Naive thymus-derived CD4-positive, alpha-beta T cell (primary cell): ENCODE measurements around the gene TEX22. TPM values are rescaled to one million over a fixed set of nuclear protein-coding genes. Genes with fewer than 3 reads are reported as not detected.

Experiments
- ATAC-seq: fragments of 150-1000 bp; cut with Tn5 transposase; 2 replicates; pipeline ENCODE4 v1.10.0; 2021; ENCODE audit warnings: mild to moderate bottlenecking, moderate library complexity
- CTCF ChIA-PET: fragments of 350-600 bp; sonication (Branson Sonifier 250); formaldehyde crosslinking; loops from one replicate; lab custom pipeline; 2021; ENCODE audit warnings: antibody characterized with exemption; lab: Charles Lee
- POLR2A ChIA-PET: fragments of 350-600 bp; sonication (Branson Sonifier 250); formaldehyde crosslinking; loops from one replicate; lab custom pipeline; 2021; ENCODE audit warnings: antibody characterized with exemption, inconsistent platforms; lab: Charles Lee
- DNase-seq, 9 donors: peaks; one replicate each; pipeline versions ENCODE4 v3.0.0 to v3.0.0-alpha.2; 2020 to 2022; ENCODE audit warnings: mixed read lengths in 1 of 9
- H3K27ac ChIP-seq: one replicate; pipeline ENCODE4 v1.7.0; 2013; ENCODE audit warnings: mild to moderate bottlenecking, low read depth, low read length, moderate library complexity
- H3K27me3 ChIP-seq, 2 donors: one replicate each; pipeline ENCODE4 v1.7.0; 2013; ENCODE audit warnings: low read length in 2 of 2, mild to moderate bottlenecking in 2 of 2, moderate library complexity in 2 of 2; ENCODE audit not compliant: control insufficient read depth in 2 of 2, insufficient read depth in 2 of 2
- H3K36me3 ChIP-seq, 3 experiments: 1 replicate in 2 of 3; 2 replicates in 1 of 3; pipeline ENCODE4 v1.7.0; 2013; ENCODE audit warnings: low read length in 3 of 3, mild to moderate bottlenecking in 3 of 3, moderate library complexity in 1 of 3; ENCODE audit not compliant: insufficient read depth in 3 of 3, control insufficient read depth in 2 of 3
- H3K4me1 ChIP-seq, 2 donors: one replicate each; pipeline ENCODE4 v1.7.0; 2013; ENCODE audit warnings: low read length in 2 of 2, mild to moderate bottlenecking in 2 of 2, moderate library complexity in 1 of 2; ENCODE audit not compliant: control insufficient read depth in 2 of 2, insufficient read depth in 2 of 2
- H3K4me3 ChIP-seq: 2 replicates; pipeline ENCODE4 v1.7.0; 2013; ENCODE audit warnings: mild to moderate bottlenecking, low read length
- H3K9me3 ChIP-seq, 3 experiments: 1 replicate in 2 of 3; 2 replicates in 1 of 3; pipeline ENCODE4 v1.7.0; 2013; ENCODE audit warnings: low read length in 3 of 3; ENCODE audit not compliant: control insufficient read depth in 2 of 3
- H3K27ac Mint-ChIP-seq, 9 donors: one replicate each; pipeline ENCODE4 v1.8.0; 2020 to 2022; ENCODE audit warnings: mixed read lengths in 9 of 9, mild to moderate bottlenecking in 8 of 9, moderate library complexity in 5 of 9, inconsistent platforms in 2 of 9
- H3K27me3 Mint-ChIP-seq, 5 donors: one replicate each; pipeline ENCODE4 v1.8.0; 2021 to 2022; ENCODE audit warnings: mixed read lengths in 5 of 5, mild to moderate bottlenecking in 1 of 5
- H3K36me3 Mint-ChIP-seq, 5 donors: one replicate each; pipeline ENCODE4 v1.8.0; 2020 to 2022; ENCODE audit warnings: mixed read lengths in 5 of 5, mild to moderate bottlenecking in 3 of 5, inconsistent platforms in 1 of 5
- H3K4me1 Mint-ChIP-seq, 7 donors: one replicate each; pipeline ENCODE4 v1.8.0; 2020 to 2022; ENCODE audit warnings: mixed read lengths in 7 of 7, mild to moderate bottlenecking in 3 of 7, inconsistent platforms in 1 of 7
- H3K4me3 Mint-ChIP-seq, 10 donors: one replicate each; pipeline ENCODE4 v1.8.0; 2020 to 2022; ENCODE audit warnings: mild to moderate bottlenecking in 10 of 10, mixed read lengths in 10 of 10, moderate library complexity in 6 of 10, inconsistent platforms in 2 of 10
- H3K9me3 Mint-ChIP-seq, 11 donors: one replicate each; pipeline ENCODE4 v1.8.0; 2020 to 2022; ENCODE audit warnings: mixed read lengths in 11 of 11, mild to moderate bottlenecking in 4 of 11, inconsistent platforms in 1 of 11, moderate library complexity in 1 of 11
- intact Hi-C, 2 donors: fragments of 100-400 bp; cut with micrococcal nuclease; formaldehyde crosslinking; loops; one replicate each; pipeline ENCODE4 v1.15.1; 2023
- polyA plus RNA-seq, 2 donors: library from polyadenylated mRNA; unstranded; fragments of 300-500 nt; fragmentation: Illumina TruSeq; gene quantifications; one replicate each; pipeline ENCODE4 v1.2.3, GENCODE V29; 2021
- total RNA-seq, 6 experiments: library from RNA in 5 of 6; stranded (reverse) in 5 of 6; gene quantifications; 1 replicate in 5 of 6; 2 replicates in 1 of 6; pipeline ENCODE4 v1.2.3 and lab custom pipeline; 2021 to 2026

TEX22 gene
- total and polyA plus RNA-seq, 7 experiments from 2014 or later, result 0.21 to 10.5 (median 2.4) TPM

DNA sequence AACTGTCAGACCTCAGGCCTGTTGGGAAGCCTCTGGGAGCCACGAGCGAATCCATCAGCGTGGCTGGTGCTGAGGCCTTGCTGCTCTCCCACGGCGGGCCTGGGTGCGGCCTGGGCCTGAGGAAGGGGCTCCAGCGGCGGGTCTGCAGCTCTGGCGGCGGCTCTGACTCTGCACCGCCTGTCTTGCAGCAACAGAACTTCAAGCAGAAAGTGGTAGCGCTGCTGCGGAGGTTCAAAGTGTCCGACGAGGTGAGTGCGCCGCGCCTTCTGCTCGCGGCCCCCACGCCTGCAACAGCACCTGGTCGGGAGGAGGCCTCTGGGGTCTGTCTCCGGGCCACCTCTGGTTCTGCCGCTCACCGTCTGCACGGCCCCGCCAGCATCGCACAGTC is 28.7 kb upstream of the TEX22 start:
- peaks cover 0 to 4% (median 3%) of the 10 kb centered on the region in 5 donors for H3K36me3 Mint-ChIP-seq
- ATAC-seq, result no peak
- POLR2A ChIA-PET, result no interaction called here

DNA sequence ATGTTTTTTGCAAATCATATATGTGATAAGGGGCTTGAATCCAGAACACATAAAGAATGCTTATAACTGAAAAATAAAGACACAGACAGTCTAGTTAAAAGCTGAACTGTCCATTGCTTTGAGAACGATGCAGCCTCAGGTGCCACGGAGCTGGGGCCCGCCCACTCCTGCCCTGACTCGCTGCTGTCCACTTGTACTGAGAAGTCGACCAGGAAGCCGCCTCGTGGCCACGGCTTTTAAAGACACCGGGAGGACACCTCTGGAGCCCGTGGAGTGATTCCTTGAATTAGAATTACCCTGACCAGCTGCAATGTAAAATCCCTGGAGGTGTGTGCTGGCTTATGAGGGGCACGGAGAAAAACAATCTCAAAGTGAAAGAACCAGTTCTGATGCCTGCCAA is 23.9 kb upstream of the TEX22 start:
- Mint-ChIP-seq H3K9me3 (no peaks in the 10 kb centered on the region), H3K4me1 (peaks cover 10 to 15% (median 13%) of the 10 kb centered on the region in 7 donors), H3K27me3 (no peaks in the 10 kb centered on the region), H3K27ac (no peak overlapping the region), H3K4me3 (no peak overlapping the region), H3K36me3 (peaks cover 0 to 5% (median 4%) of the 10 kb centered on the region in 5 donors)
- ChIA-PET CTCF (no interaction called here), POLR2A (no interaction called here)
- DNase-seq (no peak), ATAC-seq (no peak)
- peaks cover 0 to 5% (median 0%) of the 10 kb centered on the region in 3 experiments for H3K36me3 ChIP-seq
- no peak overlapping the region for H3K27ac ChIP-seq
- no peaks in the 10 kb centered on the region for H3K4me1 ChIP-seq
- intact Hi-C loops, result no loop called here
- no peak overlapping the region for H3K4me3 ChIP-seq
- H3K27me3 ChIP-seq, result no peaks in the 10 kb centered on the region
- no peaks in the 10 kb centered on the region for H3K9me3 ChIP-seq

More for the DNA sequence above, 28.7 kb upstream of the TEX22 start:
- Mint-ChIP-seq H3K27me3 (no peaks in the 10 kb centered on the region), H3K4me1 (peaks cover 2 to 8% (median 5%) of the 10 kb centered on the region in 7 donors), H3K27ac (peak overlapping the region in 1 of 9 donors; percentile 25), H3K4me3 (no peak overlapping the region), H3K9me3 (no peaks in the 10 kb centered on the region)
- Histone ChIP-seq H3K4me1 (peaks cover 5 to 6% of the 10 kb centered on the region in 2 donors), H3K36me3 (peaks cover 0 to 28% (median 0%) of the 10 kb centered on the region in 3 experiments), H3K27ac (no peak overlapping the region), H3K27me3 (no peaks in the 10 kb centered on the region), H3K9me3 (no peaks in the 10 kb centered on the region), H3K4me3 (no peak overlapping the region)
- intact Hi-C loops, result loop anchor here (1.0 to 2.0 kb wide), 5 partner anchors 45 to 159 kb away; no protein-coding TSS in a partner anchor
- CTCF ChIA-PET, result interaction anchor here (0.9 to 2.7 kb wide), 6 partner anchors 12 to 159 kb away, joined by 3 to 56 read pairs (median 5); partner anchors contain the start of gene TEDC1
- no peak for DNase-seq

DNA sequence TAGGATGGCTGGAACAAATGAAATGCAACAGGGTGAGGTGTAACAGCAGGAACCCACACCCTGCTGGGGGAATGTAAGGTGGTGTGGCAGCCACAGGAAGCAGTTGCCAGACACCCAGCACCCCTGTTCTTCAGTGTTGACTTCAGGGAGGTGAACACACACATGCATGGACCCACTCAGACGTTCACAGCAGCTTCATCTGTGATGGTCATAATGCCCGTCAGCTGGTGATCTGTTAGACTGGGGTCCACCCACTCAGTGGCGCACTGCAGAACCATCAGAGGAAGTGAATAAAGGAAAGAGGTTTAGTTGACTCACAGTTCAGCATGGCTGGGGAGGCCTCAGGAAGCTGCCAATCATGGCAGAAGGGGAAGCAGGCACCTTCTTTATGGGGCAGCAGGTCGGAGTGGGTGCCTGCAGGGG is 22.7 kb upstream of the TEX22 start:
- H3K27ac Mint-ChIP-seq, result peak overlapping the region in 7 of 9 donors; percentile 3 to 90 (median 60)
- H3K27me3 Mint-ChIP-seq, result no peaks in the 10 kb centered on the region
- peak in 1 of 9 donors; percentile 44 for DNase-seq
- POLR2A ChIA-PET, result no interaction called here
- CTCF ChIA-PET, result interaction anchor here (1.2 kb wide), 1 partner anchor 114 kb away, joined by 5 read pairs; no protein-coding TSS in a partner anchor
- Histone ChIP-seq H3K9me3 (no peaks in the 10 kb centered on the region), H3K4me1 (no peaks in the 10 kb centered on the region), H3K27me3 (no peaks in the 10 kb centered on the region), H3K27ac (no peak overlapping the region), H3K4me3 (no peak overlapping the region), H3K36me3 (peaks cover 0 to 2% (median 0%) of the 10 kb centered on the region in 3 experiments)
- H3K36me3 Mint-ChIP-seq, result peaks cover 0 to 5% (median 3%) of the 10 kb centered on the region in 5 donors
- ATAC-seq, result peak; percentile 68
- H3K4me3 Mint-ChIP-seq, result peak overlapping the region in 2 of 10 donors; percentile 2 to 56
- peaks cover 10 to 14% (median 12%) of the 10 kb centered on the region in 7 donors for H3K4me1 Mint-ChIP-seq
- intact Hi-C loops, result no loop called here
- H3K9me3 Mint-ChIP-seq, result no peaks in the 10 kb centered on the region

DNA sequence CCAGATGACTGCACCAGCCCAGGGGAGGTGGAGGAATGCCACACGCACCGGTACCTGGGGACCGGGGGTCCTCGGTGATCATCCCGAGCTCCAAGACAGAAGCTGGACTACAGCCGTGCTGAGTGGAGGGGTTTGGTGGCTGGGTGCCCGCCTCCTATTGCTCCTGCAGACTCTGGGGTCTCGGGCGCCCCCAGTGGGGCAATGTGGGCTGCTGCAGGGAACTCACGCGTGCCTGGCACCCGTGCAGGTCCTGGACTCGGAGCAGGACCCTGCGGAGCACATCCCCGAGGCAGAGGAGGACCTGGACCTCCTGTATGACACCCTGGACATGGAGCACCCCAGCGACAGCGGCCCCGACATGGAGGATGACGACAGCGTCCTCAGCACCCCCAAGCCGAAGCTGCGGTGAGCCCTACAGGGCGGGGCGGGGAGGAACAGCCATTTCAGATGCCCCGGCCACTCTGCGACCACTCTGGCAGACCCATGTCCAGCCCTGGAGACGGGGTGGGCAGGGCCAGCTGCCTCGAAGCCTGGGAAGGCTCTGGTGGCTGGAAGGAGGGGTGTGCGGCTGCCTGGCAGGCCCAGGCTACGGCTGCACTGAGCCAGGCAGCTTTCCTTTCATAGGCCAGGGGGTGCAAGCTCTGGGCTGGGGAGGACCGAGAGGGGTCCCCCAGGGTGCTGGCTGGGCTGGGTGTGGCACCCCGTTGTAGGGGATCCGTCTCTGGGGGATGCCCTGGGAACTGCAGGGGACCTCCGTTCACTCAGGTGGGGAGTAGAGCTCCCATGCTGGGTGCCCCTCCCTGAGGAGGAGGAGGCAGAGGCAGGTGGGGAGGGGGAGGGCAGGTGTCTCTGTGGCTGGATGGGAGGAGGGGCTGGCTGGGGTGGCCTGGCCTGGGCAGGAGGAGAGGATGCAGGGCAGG is 21.6 kb upstream of the TEX22 start:
- Mint-ChIP-seq H3K4me3 (no peak overlapping the region), H3K27me3 (no peaks in the 10 kb centered on the region), H3K9me3 (no peaks in the 10 kb centered on the region), H3K27ac (no peak overlapping the region), H3K4me1 (peaks cover 5 to 12% (median 8%) of the 10 kb centered on the region in 7 donors), H3K36me3 (peaks cover 0 to 5% (median 0%) of the 10 kb centered on the region in 5 donors)
- no peaks in the 10 kb centered on the region for H3K4me1 ChIP-seq
- ChIA-PET CTCF (interaction anchor here (1.2 kb wide), 1 partner anchor 113 kb away, joined by 5 read pairs; no protein-coding TSS in a partner anchor), POLR2A (no interaction called here)
- no peak for DNase-seq
- no peaks in the 10 kb centered on the region for H3K27me3 ChIP-seq
- no peak for ATAC-seq
- intact Hi-C loops, result no loop called here
- H3K36me3 ChIP-seq, result peaks cover 0 to 7% (median 0%) of the 10 kb centered on the region in 3 experiments
- no peaks in the 10 kb centered on the region for H3K9me3 ChIP-seq
- no peak overlapping the region for H3K27ac ChIP-seq
- no peak overlapping the region for H3K4me3 ChIP-seq

DNA sequence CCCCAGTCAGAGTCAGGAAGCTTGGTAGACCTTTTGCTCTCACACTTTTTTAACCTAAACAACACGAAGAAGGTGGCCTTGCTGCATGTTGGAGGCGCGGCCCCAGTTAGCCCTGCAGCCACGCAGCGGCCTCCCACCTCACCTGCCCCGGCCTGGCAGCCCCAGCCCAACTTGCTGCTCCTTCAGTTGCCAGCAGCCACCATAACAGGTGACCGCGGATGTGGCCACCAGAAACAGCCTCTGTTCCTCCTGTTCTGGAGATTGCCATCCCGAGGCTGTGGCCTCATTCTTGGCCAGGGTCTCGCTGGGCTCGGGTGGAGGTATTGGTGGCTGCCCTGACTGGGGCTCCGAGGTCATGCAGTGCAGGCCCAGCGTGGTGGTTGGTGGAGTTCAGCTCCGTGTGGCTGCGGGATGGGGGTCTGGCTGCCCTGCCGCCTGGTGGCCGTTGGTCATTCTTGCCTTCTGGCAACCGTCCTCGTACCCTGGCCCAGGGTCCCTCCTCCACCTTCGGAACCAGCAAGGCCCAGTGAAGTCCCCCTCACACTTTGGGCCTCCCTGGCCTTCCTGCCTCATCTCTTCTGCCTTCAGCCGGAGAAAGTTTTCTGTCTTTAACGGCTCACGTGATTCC is 20.7 kb upstream of the TEX22 start:
- peaks cover 0 to 5% (median 0%) of the 10 kb centered on the region in 5 donors for H3K36me3 Mint-ChIP-seq
- H3K4me3 Mint-ChIP-seq, result no peak overlapping the region
- no peak overlapping the region for H3K27ac ChIP-seq
- no peaks in the 10 kb centered on the region for H3K9me3 ChIP-seq
- peaks cover 5 to 12% (median 8%) of the 10 kb centered on the region in 7 donors for H3K4me1 Mint-ChIP-seq
- H3K9me3 Mint-ChIP-seq, result no peaks in the 10 kb centered on the region
- ATAC-seq, result no peak
- DNase-seq, result no peak
- H3K36me3 ChIP-seq, result peaks cover 0 to 14% (median 0%) of the 10 kb centered on the region in 3 experiments
- no peak overlapping the region for H3K4me3 ChIP-seq
- POLR2A ChIA-PET, result no interaction called here
- H3K4me1 ChIP-seq, result no peaks in the 10 kb centered on the region
- intact Hi-C loops, result no loop called here
- no peaks in the 10 kb centered on the region for H3K27me3 Mint-ChIP-seq
- no peaks in the 10 kb centered on the region for H3K27me3 ChIP-seq
- CTCF ChIA-PET, result no interaction called here
- no peak overlapping the region for H3K27ac Mint-ChIP-seq

DNA sequence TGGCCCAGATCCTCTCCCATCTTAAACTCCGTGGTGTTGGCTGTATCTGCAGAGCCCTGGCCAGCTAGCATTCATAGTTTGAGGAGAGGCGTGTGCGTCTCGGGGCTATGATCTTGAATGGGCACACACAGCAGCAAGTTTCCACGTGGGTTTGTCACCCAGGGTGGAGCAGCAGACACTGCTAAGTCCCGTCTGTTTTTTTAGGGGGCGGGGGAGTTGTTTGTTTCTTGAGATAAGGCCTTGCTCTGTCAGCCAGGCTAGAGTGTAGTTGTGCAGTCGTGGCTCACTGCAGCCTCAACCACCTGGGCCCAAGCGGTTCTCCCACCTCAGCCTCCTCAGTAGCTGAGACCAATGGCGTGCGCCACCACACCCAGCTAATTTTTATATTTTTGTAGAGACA is 20.1 kb upstream of the TEX22 start:
- Mint-ChIP-seq H3K36me3 (peaks cover 0 to 5% (median 0%) of the 10 kb centered on the region in 5 donors), H3K27ac (no peak overlapping the region), H3K9me3 (no peaks in the 10 kb centered on the region), H3K27me3 (no peaks in the 10 kb centered on the region), H3K4me3 (no peak overlapping the region), H3K4me1 (peaks cover 5 to 12% (median 8%) of the 10 kb centered on the region in 7 donors)
- Histone ChIP-seq H3K27me3 (no peaks in the 10 kb centered on the region), H3K36me3 (peaks cover 0 to 19% (median 0%) of the 10 kb centered on the region in 3 experiments), H3K9me3 (no peaks in the 10 kb centered on the region), H3K27ac (no peak overlapping the region), H3K4me3 (no peak overlapping the region), H3K4me1 (no peaks in the 10 kb centered on the region)
- intact Hi-C loops, result no loop called here
- ChIA-PET CTCF (no interaction called here), POLR2A (no interaction called here)
- ATAC-seq (no peak), DNase-seq (no peak)
